ENCODE results near the gene GRM8.

DNA sequence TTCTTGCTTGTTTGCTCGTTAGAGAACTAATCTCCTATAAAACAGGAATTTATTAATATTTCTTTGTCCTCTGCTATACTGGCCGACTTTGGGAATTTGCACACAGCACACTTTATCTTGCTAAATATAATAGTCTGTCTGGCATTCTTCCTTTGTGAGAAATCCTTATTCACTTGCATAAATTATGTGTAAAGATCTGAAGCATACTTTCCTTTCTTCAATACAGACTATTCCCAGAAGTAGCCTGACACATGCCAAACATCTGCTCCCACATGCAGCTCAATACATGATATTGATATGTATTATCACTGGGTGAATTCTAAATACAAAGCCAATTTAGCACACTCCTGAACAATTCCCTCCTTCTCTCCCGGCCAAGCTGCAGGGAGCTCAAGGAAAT, 273.9 kb downstream of the GRM8 start:
- TF ChIP-seq SNAI2 (CRISPR knock-in tag; IDR thresholded peaks at IDR 0.05) (no peak), ZFP3 (CRISPR knock-in tag; IDR thresholded peaks at IDR 0.05) (no peak), RARB (CRISPR knock-in tag; IDR thresholded peaks at IDR 0.05) (no peak), ARNTL (CRISPR knock-in tag; IDR thresholded peaks at IDR 0.05; ENCODE audit: borderline replicate concordance, low read depth) (no peak), TCF4 (CRISPR knock-in tag; IDR thresholded peaks at IDR 0.05; ENCODE audit: borderline replicate concordance) (no peak), ZNF70 (CRISPR knock-in tag; IDR thresholded peaks at IDR 0.05) (no peak), PATZ1 (CRISPR knock-in tag; IDR thresholded peaks at IDR 0.05; ENCODE audit: borderline replicate concordance) (no peak), ISL1 (CRISPR knock-in tag; IDR thresholded peaks at IDR 0.05) (no peak)
